Measurements from ENCODE around the gene CTNND1. TPM values are rescaled to one million over a fixed set of nuclear protein-coding genes. Genes with fewer than 3 reads are reported as not detected.

The CTNND1 gene
- total RNA-seq, 4 donors from 2014 or later = 178 to 238 (median 202) TPM

- WGBS, 2 donors = 93 to 96% methylated on average over 3 of the region's 3 CpGs
- Histone ChIP-seq H3K4me1 (peaks cover 15 to 18% of the 10 kb centered on the region in 2 donors), H3K27me3 (no peaks in the 10 kb centered on the region), H3K36me3 (peaks cover 76 to 79% of the 10 kb centered on the region in 2 donors), H3K27ac (no peak overlapping the region), H3K9me3 (no peaks in the 10 kb centered on the region), H3K4me3 (replicated peaks in 1 of 3) (no peak overlapping the region)
- DNase-seq = no peak
- intact Hi-C loops (cut with DNase I) = loop anchor here (5.0 kb wide), 1 partner anchor 52 kb away; the partner anchor contains the start of gene BTBD18
- TF ChIP-seq POLR2A (IDR thresholded peaks at IDR 0.05) = no peak
- no peak for TF ChIP-seq CTCF (IDR thresholded peaks at IDR 0.05)
Observed at GRCh38 chr11:57804466-57804865, 42.9 kb downstream of the CTNND1 start.

DNA sequence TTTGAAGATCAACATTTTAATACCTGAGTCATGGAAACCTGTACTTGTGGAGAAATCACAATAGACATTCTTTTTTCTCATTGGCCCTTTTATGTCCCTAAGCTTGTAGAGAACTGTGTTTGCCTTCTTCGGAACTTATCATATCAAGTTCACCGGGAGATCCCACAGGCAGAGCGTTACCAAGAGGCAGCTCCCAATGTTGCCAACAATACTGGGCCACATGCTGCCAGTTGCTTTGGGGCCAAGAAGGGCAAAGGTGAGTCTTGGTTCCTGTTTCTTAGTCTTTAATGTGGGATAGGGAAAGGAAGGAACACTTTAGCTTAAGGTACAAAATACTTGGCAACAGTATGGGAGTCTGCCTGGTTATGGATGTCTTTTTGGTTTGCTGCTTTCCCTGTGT lies 44.2 kb downstream of the CTNND1 start:
- H3K27ac ChIP-seq = no peak overlapping the region
- no peak overlapping the region for H3K4me3 ChIP-seq (replicated peaks in 1 of 3)
- TF ChIP-seq CTCF (IDR thresholded peaks at IDR 0.05) (no peak), POLR2A (IDR thresholded peaks at IDR 0.05) (no peak)
- H3K4me1 ChIP-seq = peaks cover 2 to 6% of the 10 kb centered on the region in 2 donors
- no peaks in the 10 kb centered on the region for H3K9me3 ChIP-seq
- no peak for DNase-seq
- no peaks in the 10 kb centered on the region for H3K27me3 ChIP-seq
- intact Hi-C loops (cut with DNase I) = no loop called here
- 86 to 89% methylated on average over 3 of the region's 3 CpGs for WGBS, 2 donors
- H3K36me3 ChIP-seq = peaks cover 89 to 93% of the 10 kb centered on the region in 2 donors

DNA sequence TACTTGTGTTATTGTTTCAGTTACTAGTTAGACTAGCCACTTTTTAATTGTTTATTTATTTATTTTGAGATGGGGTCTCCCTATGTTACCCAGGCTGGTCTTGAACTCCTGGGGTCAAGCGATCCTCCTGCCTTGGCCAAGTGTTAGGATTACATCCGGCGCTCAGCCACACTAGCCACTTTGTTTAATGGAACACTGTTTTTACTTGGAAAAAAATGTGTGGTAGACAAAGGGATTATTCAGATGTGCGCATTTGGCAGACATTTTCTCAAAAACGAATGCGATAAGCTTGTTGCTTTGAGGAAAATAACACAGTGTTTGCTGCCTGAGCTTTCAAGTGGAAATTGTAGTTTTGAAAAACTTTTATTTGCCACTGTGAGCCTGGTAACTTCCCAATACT lies 51.0 kb downstream of the CTNND1 start:
- H3K36me3 ChIP-seq = peaks cover 96 to 98% of the 10 kb centered on the region in 2 donors
- intact Hi-C loops (cut with DNase I) = no loop called here
- no peaks in the 10 kb centered on the region for H3K9me3 ChIP-seq
- H3K27me3 ChIP-seq = no peaks in the 10 kb centered on the region
- H3K4me3 ChIP-seq (replicated peaks in 1 of 3) = no peak overlapping the region
- no peak for DNase-seq
- H3K27ac ChIP-seq = no peak overlapping the region
- 94 to 96% methylated on average over 6 of the region's 6 CpGs for WGBS, 2 donors
- TF ChIP-seq CTCF (IDR thresholded peaks at IDR 0.05) = no peak
- TF ChIP-seq POLR2A (IDR thresholded peaks at IDR 0.05) = no peak
- no peaks in the 10 kb centered on the region for H3K4me1 ChIP-seq

DNA sequence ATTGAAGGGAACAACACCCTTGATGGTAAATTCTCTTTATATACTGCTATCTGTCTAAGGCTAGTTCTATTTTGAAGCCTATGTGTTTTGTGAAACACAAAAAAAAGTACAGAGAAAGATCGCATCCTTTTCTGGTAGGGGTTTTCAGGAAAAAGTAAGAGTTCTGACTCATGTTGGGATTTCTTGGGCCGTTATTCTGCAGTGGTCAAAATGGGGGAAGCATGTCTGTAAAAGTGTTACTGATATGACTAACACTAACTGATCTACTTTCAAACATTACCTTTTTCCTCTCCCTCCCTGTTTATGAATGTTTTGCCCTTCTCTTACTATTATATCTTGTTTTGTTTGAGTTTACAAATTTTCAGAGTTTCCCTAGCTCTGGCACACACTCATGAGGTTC lies 53.9 kb downstream of the CTNND1 start:
- Histone ChIP-seq H3K27ac (no peak overlapping the region), H3K4me3 (replicated peaks in 1 of 3) (no peak overlapping the region), H3K27me3 (no peaks in the 10 kb centered on the region), H3K4me1 (no peaks in the 10 kb centered on the region), H3K36me3 (peaks cover 69 to 70% of the 10 kb centered on the region in 2 donors), H3K9me3 (no peaks in the 10 kb centered on the region)
- TF ChIP-seq POLR2A (IDR thresholded peaks at IDR 0.05) (no peak), CTCF (IDR thresholded peaks at IDR 0.05) (no peak)
- DNase-seq = no peak
- WGBS, 2 donors = 81 to 91% methylated on average over 2 of the region's 2 CpGs
- intact Hi-C loops (cut with DNase I) = no loop called here

DNA sequence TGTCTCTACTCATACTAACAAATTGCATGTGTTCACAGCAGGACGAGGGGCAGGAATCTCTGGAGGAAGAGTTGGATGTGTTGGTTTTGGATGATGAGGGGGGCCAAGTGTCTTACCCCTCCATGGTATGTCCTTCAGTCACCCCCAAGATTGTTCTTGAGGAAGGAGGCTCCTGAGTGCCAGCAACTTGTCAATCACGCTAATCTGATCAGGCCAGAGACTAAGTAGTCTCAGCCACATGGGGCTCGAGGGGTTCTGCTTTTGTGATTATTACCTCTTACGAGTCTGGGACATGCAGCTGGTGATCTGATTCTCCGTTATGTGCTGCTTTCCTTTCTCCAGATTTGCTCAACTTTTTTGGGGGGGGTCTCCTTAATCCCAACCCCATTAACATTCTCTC lies 54.3 kb downstream of the CTNND1 start:
- H3K4me1 ChIP-seq = no peaks in the 10 kb centered on the region
- 87 to 92% methylated on average over 5 of the region's 5 CpGs for WGBS, 2 donors
- no peak overlapping the region for H3K4me3 ChIP-seq (replicated peaks in 1 of 3)
- DNase-seq = no peak
- no peaks in the 10 kb centered on the region for H3K9me3 ChIP-seq
- peaks cover 65 to 66% of the 10 kb centered on the region in 2 donors for H3K36me3 ChIP-seq
- TF ChIP-seq POLR2A (IDR thresholded peaks at IDR 0.05) (no peak), CTCF (IDR thresholded peaks at IDR 0.05) (no peak)
- H3K27me3 ChIP-seq = no peaks in the 10 kb centered on the region
- H3K27ac ChIP-seq = no peak overlapping the region
- intact Hi-C loops (cut with DNase I) = no loop called here
